WTC11 (cell line): ENCODE measurements around the gene LAMC1. TPM values are rescaled to one million over a fixed set of nuclear protein-coding genes. Genes with fewer than 3 reads are reported as not detected.

Source experiments
- ATAC-seq: fragments of 200-7000 bp; cut with Tn5 transposase; 2 replicates; pipeline ENCODE4 v1.10.0; 2021; ENCODE audit warnings: mild to moderate bottlenecking, moderate library complexity
- CTCF ChIA-PET: fragments of 300-600 bp; sonication (Branson Sonifier 250); formaldehyde crosslinking; loops from one replicate; lab custom pipeline; 2021; ENCODE audit warnings: antibody characterized with exemption; lab: Charles Lee
- POLR2A ChIA-PET: fragments of 350-600 bp; sonication (Branson Sonifier 250); formaldehyde crosslinking; loops from one replicate; lab custom pipeline; 2021; ENCODE audit warnings: antibody characterized with exemption; lab: Charles Lee
- DNase-seq: peaks from one replicate; pipeline ENCODE4 v3.0.0; 2021; ENCODE audit warnings: low spot score
- H3K27ac Mint-ChIP-seq: 2 replicates; pipeline ENCODE4 v1.8.0; 2021; ENCODE audit warnings: mixed read lengths
- H3K27me3 Mint-ChIP-seq: 2 replicates; pipeline ENCODE4 v1.8.0; 2021; ENCODE audit warnings: low read depth, mild to moderate bottlenecking, moderate library complexity, mixed read lengths
- H3K36me3 Mint-ChIP-seq: 2 replicates; pipeline ENCODE4 v1.8.0; 2021; ENCODE audit warnings: mixed read lengths
- H3K4me1 Mint-ChIP-seq: 2 replicates; pipeline ENCODE4 v1.8.0; 2022; ENCODE audit warnings: mixed read lengths
- H3K4me3 Mint-ChIP-seq: 2 replicates; pipeline ENCODE4 v1.8.0; 2021; ENCODE audit warnings: mild to moderate bottlenecking, moderate library complexity, mixed read lengths
- H3K9me3 Mint-ChIP-seq: 2 replicates; pipeline ENCODE4 v1.8.0; 2021; ENCODE audit warnings: mixed read lengths
- AFF4 ChIP-seq: sonication (generic); formaldehyde crosslinking; IDR thresholded peaks from 2 replicates; pipeline ENCODE4 v1.8.1; 2023; ENCODE audit warnings: mild to moderate bottlenecking, missing genetic modification reagents, borderline replicate concordance
- ATF6 ChIP-seq: sonication (generic); formaldehyde crosslinking; IDR thresholded peaks from 2 replicates; pipeline ENCODE4 v1.8.1; 2023; ENCODE audit warnings: mild to moderate bottlenecking, missing genetic modification reagents
- CBFB ChIP-seq: sonication (generic); formaldehyde crosslinking; IDR thresholded peaks from 2 replicates; pipeline ENCODE4 v1.8.1; 2022; ENCODE audit warnings: mild to moderate bottlenecking, low read depth, missing genetic modification reagents
- E2F5 ChIP-seq: sonication (generic); formaldehyde crosslinking; IDR thresholded peaks from 2 replicates; pipeline ENCODE4 v1.8.1; 2022; ENCODE audit warnings: mild to moderate bottlenecking, moderate library complexity, missing genetic modification reagents
- ERG ChIP-seq: fragments of 250-450 bp; sonication (Bioruptor Pico); IDR thresholded peaks from 2 replicates; pipeline ENCODE4 v1.8.0; 2021; ENCODE audit warnings: mild to moderate bottlenecking
- FOXJ3 ChIP-seq: sonication (generic); formaldehyde crosslinking; IDR thresholded peaks from 2 replicates; pipeline ENCODE4 v1.9.0; 2021; ENCODE audit warnings: missing genetic modification reagents, mild to moderate bottlenecking, borderline replicate concordance
- FOXP4 ChIP-seq: sonication (generic); formaldehyde crosslinking; IDR thresholded peaks from 2 replicates; pipeline ENCODE4 v1.8.0; 2022; ENCODE audit warnings: mild to moderate bottlenecking, missing genetic modification reagents
- GTF2I ChIP-seq: fragments of 250-450 bp; sonication (Bioruptor Pico); conservative IDR thresholded peaks from 2 replicates; pipeline ENCODE4 v1.4.0; 2021; ENCODE audit warnings: mild to moderate bottlenecking
- IRF1 ChIP-seq: sonication (generic); formaldehyde crosslinking; IDR thresholded peaks from 2 replicates; pipeline ENCODE4 v1.8.0; 2023; ENCODE audit warnings: missing genetic modification reagents
- KAT7 ChIP-seq: sonication (generic); formaldehyde crosslinking; IDR thresholded peaks from 2 replicates; pipeline ENCODE4 v1.8.1; 2023; ENCODE audit warnings: missing genetic modification reagents, mild to moderate bottlenecking, borderline replicate concordance
- NFYB ChIP-seq: sonication (generic); formaldehyde crosslinking; conservative IDR thresholded peaks from 2 replicates; pipeline ENCODE4 v1.8.0; 2022; ENCODE audit warnings: low read depth, missing genetic modification reagents
- PRRX2 ChIP-seq: fragments of 250-450 bp; sonication (Bioruptor Pico); IDR thresholded peaks from 2 replicates; pipeline ENCODE4 v1.8.0; 2021; ENCODE audit warnings: mild to moderate bottlenecking
- TEAD1 ChIP-seq: sonication (generic); formaldehyde crosslinking; IDR thresholded peaks from 2 replicates; pipeline ENCODE4 v1.8.0; 2022; ENCODE audit warnings: mild to moderate bottlenecking, missing genetic modification reagents
- USF1 ChIP-seq: sonication (generic); formaldehyde crosslinking; IDR thresholded peaks from 2 replicates; pipeline ENCODE4 v1.8.0; 2022; ENCODE audit warnings: mild to moderate bottlenecking, missing genetic modification reagents
- ZNF263 ChIP-seq: sonication (generic); formaldehyde crosslinking; IDR thresholded peaks from 2 replicates; pipeline ENCODE4 v1.8.1; 2022; ENCODE audit warnings: low read depth, mild to moderate bottlenecking, moderate library complexity, missing genetic modification reagents
- ZNF416 ChIP-seq: fragments of 250-450 bp; sonication (Bioruptor Pico); IDR thresholded peaks from 2 replicates; pipeline ENCODE4 v1.9.0; 2021; ENCODE audit warnings: mild to moderate bottlenecking, inconsistent platforms
- ZNF532 ChIP-seq: fragments of 250-450 bp; sonication (Bioruptor Pico); IDR thresholded peaks from 2 replicates; pipeline ENCODE4 v1.9.0; 2021; ENCODE audit warnings: mild to moderate bottlenecking, borderline replicate concordance
- total RNA-seq: library from RNA; stranded (reverse); gene quantifications from 3 replicates; pipeline ENCODE4 v1.2.3, GENCODE V29; 2021

Gene LAMC1
- total RNA-seq, 1 experiment from 2014 or later = 162 TPM

GRCh38 chr1:183193963-183194525, 170.8 kb downstream of the LAMC1 start:
- POLR2A ChIA-PET = no interaction called here
- DNase-seq (no peak), ATAC-seq (no peak)
- Mint-ChIP-seq H3K27me3 (no peaks in the 10 kb centered on the region), H3K4me1 (peaks cover 33% of the 10 kb centered on the region), H3K27ac (no peak overlapping the region), H3K36me3 (no peaks in the 10 kb centered on the region), H3K9me3 (no peaks in the 10 kb centered on the region), H3K4me3 (no peak overlapping the region)
- TF ChIP-seq ATF6 = no peak
- no peak for TF ChIP-seq IRF1 (CRISPR knock-in tag)
- TF ChIP-seq ZNF416 = no peak
- CTCF ChIA-PET = interaction anchor here (2.1 kb wide), 1 partner anchor 41 kb away, joined by 5 read pairs; no protein-coding TSS in a partner anchor

- H3K4me3 Mint-ChIP-seq = peak overlapping the region; percentile 18; the same call in 1 of the 2 replicates
- H3K27ac Mint-ChIP-seq = peak overlapping the region; percentile 70
- H3K27me3 Mint-ChIP-seq = no peaks in the 10 kb centered on the region
- DNase-seq = no peak
- ChIA-PET POLR2A (no interaction called here), CTCF (no interaction called here)
- ATAC-seq = peak; percentile 65
- peaks cover 33% of the 10 kb centered on the region for H3K4me1 Mint-ChIP-seq
- H3K36me3 Mint-ChIP-seq = no peaks in the 10 kb centered on the region
- no peaks in the 10 kb centered on the region for H3K9me3 Mint-ChIP-seq
- TF ChIP-seq FOXJ3 (CRISPR knock-in tag) = no peak
- TF ChIP-seq E2F5 = no peak
- TF ChIP-seq ZNF532 = no peak
- TF ChIP-seq CBFB (CRISPR knock-in tag) = no peak
- no peak for TF ChIP-seq PRRX2 (CRISPR knock-in tag)
- TF ChIP-seq ZNF263 (CRISPR knock-in tag) = no peak
- TF ChIP-seq ERG = no peak
- no peak for TF ChIP-seq TEAD1 (CRISPR knock-in tag)
- TF ChIP-seq FOXP4 (CRISPR knock-in tag) = no peak
- no peak for TF ChIP-seq USF1 (CRISPR knock-in tag)
- no peak for TF ChIP-seq AFF4 (CRISPR knock-in tag)
- TF ChIP-seq NFYB = no peak
- TF ChIP-seq KAT7 (CRISPR knock-in tag) = no peak
- no peak for TF ChIP-seq GTF2I
- TF ChIP-seq, all 79 proteins: peak for 0
These were observed 171.4 kb downstream of the LAMC1 start for GRCh38 chr1:183194527-183195141.
